ENCODE data around the gene PUM1. TPM values are rescaled to one million over a fixed set of nuclear protein-coding genes. Genes with fewer than 3 reads are reported as not detected.

PUM1 gene
- total and polyA plus RNA-seq, 2 of the 8 experiments (the other 6 are each of a cell fraction or from before 2014, with no cell fraction given), result 122 to 177 TPM

- H3K4ac ChIP-seq (replicated peaks; ENCODE audit: insufficient read length, low read depth, low read length), result no peak overlapping the region
- no peak overlapping the region for H3K56ac ChIP-seq (replicated peaks; ENCODE audit: insufficient read length, low read depth, low read length)
- H3K9ac ChIP-seq (replicated peaks in 1 of 4; ENCODE audit: extremely low read depth in 1 of 4, low read depth in 3 of 4, low read length in 3 of 4), result no peak overlapping the region
- no peak overlapping the region for H3K23ac ChIP-seq (ENCODE audit: insufficient read length)
- no peak overlapping the region for H2BK15ac ChIP-seq (ENCODE audit: low read length)
- H2BK12ac ChIP-seq (ENCODE audit: low read depth, low read length), result no peak overlapping the region
- H3K27me3 ChIP-seq (replicated peaks in 1 of 4; ENCODE audit: control insufficient read depth in 3 of 4, extremely low read depth in 1 of 4, insufficient read depth in 3 of 4, low read length in 3 of 4), result no peaks in the 10 kb centered on the region
- no peaks in the 10 kb centered on the region for H3K79me2 ChIP-seq (ENCODE audit: control insufficient read depth in 1 of 2, insufficient read depth in 2 of 2, low read length in 2 of 2)
- no peak overlapping the region for H4K91ac ChIP-seq (replicated peaks; ENCODE audit: insufficient read length, low read length)
- H2AK5ac ChIP-seq (ENCODE audit: low read depth, low read length), result no peak overlapping the region
- no peak overlapping the region for H2AFZ ChIP-seq (ENCODE audit: low read length)
- ChIA-PET CTCF (ENCODE audit: partially characterized antibody) (interaction anchor here (0.6 to 27.2 kb wide), 5 partner anchors 12 to 197 kb away, joined by 3 to 1519 read pairs (median 25); partner anchors contain the start of gene MATN1), POLR2A (ENCODE audit: partially characterized antibody) (interaction anchor here (3.0 kb wide), 1 partner anchor 12 kb away, joined by 16 read pairs; no protein-coding TSS in a partner anchor)
- H3K4me3 ChIP-seq (ENCODE audit: extremely low read depth in 1 of 4, insufficient read depth in 2 of 4, low read depth in 3 of 4, low read length in 4 of 4), result no peak overlapping the region
- H2BK5ac ChIP-seq (ENCODE audit: low read depth, low read length), result no peak overlapping the region
- no peak overlapping the region for H3K4me2 ChIP-seq (ENCODE audit: insufficient read depth in 1 of 2, low read depth in 2 of 2, low read length in 2 of 2)
- H3K9me3 ChIP-seq (ENCODE audit: insufficient read depth in 2 of 2, low read depth in 1 of 2, low read length in 1 of 2), result no peaks in the 10 kb centered on the region
- H4K20me1 ChIP-seq (replicated peaks in 1 of 2; ENCODE audit: control insufficient read depth in 1 of 2, insufficient read depth in 2 of 2, low read length in 2 of 2), result no peaks in the 10 kb centered on the region
- H3K79me1 ChIP-seq (ENCODE audit: low read depth, low read length), result no peaks in the 10 kb centered on the region
- H4K5ac ChIP-seq (ENCODE audit: insufficient read length, low read depth, low read length), result no peak overlapping the region
- no peak overlapping the region for H3K27ac ChIP-seq (ENCODE audit: low read depth, low read length)
- FAIRE-seq, result no peak
- H2BK120ac ChIP-seq (replicated peaks; ENCODE audit: low read depth, low read length), result no peak overlapping the region
- H4K8ac ChIP-seq (ENCODE audit: extremely low read depth, insufficient read depth, low read length), result no peak overlapping the region
- no peaks in the 10 kb centered on the region for H3K23me2 ChIP-seq (ENCODE audit: low read depth, low read length)
- DNase-seq (ENCODE audit: low read depth in 1 of 2, low spot score in 2 of 2), result no peak
- H3K18ac ChIP-seq (ENCODE audit: extremely low read depth, low read length), result no peak overlapping the region
- H3K14ac ChIP-seq (ENCODE audit: insufficient read length), result no peak overlapping the region
- no peak overlapping the region for H2BK20ac ChIP-seq (ENCODE audit: low read length)
- WGBS, 2 experiments (ENCODE audit: extremely low coverage in 1 of 2, insufficient coverage in 1 of 2, insufficient read length in 1 of 2, insufficient replicate concordance in 2 of 2, low coverage in 1 of 2, low lambda C conversion rate in 2 of 2, missing lambda C conversion rate in 1 of 2), result 99% methylated on average over 12 of the region's 12 CpGs; no CpG with 5 or more reads in 1 of the 2 experiments
- no peaks in the 10 kb centered on the region for H3K36me3 ChIP-seq (ENCODE audit: control insufficient read depth in 2 of 4, insufficient read depth in 4 of 4, low read length in 3 of 4)
- H3K4me1 ChIP-seq (replicated peaks in 1 of 4; ENCODE audit: control insufficient read depth in 3 of 4, insufficient read depth in 4 of 4, low read length in 3 of 4), result 0 out of 7 replicates have a peak, but pooled peaks cover 0 to 2% (median 0%) of the 10 kb centered on the region in 4 experiments
- no peak for TF ChIP-seq GABPA (IDR thresholded peaks at IDR 0.05; ENCODE audit: borderline replicate concordance, insufficient read depth, low read length)
- no peak for TF ChIP-seq JUN (IDR thresholded peaks at IDR 0.05; ENCODE audit: low read depth, low read length)
- TF ChIP-seq PHF8 (conservative IDR thresholded peaks at IDR 0.05; ENCODE audit: low read depth, low read length), result no peak
- no peak for TF ChIP-seq SP2 (IDR thresholded peaks at IDR 0.05; ENCODE audit: low read length)
- TF ChIP-seq CEBPB (IDR thresholded peaks at IDR 0.05; ENCODE audit: low read depth, low read length), result no peak
- TF ChIP-seq MAFK (IDR thresholded peaks at IDR 0.05; ENCODE audit: low read depth, low read length), result no peak
- no peak for TF ChIP-seq RNF2 (IDR thresholded peaks at IDR 0.05; ENCODE audit: borderline replicate concordance, low read depth, low read length, missing control alignments, poor library complexity, severe bottlenecking)
- TF ChIP-seq POLR2AphosphoS5 (IDR thresholded peaks at IDR 0.05; ENCODE audit: low read depth, low read length), result no peak
- TF ChIP-seq, protein P1, sequence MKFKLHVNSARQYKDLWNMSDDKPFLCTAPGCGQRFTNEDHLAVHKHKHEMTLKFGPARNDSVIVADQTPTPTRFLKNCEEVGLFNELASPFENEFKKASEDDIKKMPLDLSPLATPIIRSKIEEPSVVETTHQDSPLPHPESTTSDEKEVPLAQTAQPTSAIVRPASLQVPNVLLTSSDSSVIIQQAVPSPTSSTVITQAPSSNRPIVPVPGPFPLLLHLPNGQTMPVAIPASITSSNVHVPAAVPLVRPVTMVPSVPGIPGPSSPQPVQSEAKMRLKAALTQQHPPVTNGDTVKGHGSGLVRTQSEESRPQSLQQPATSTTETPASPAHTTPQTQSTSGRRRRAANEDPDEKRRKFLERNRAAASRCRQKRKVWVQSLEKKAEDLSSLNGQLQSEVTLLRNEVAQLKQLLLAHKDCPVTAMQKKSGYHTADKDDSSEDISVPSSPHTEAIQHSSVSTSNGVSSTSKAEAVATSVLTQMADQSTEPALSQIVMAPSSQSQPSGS (IDR thresholded peaks at IDR 0.05; ENCODE audit: low read length), result no peak
- no peak for TF ChIP-seq RXRA (IDR thresholded peaks at IDR 0.05; ENCODE audit: insufficient read depth, low read depth, low read length)
These were observed 149.2 kb downstream of the PUM1 start for GRCh38 chr1:30916296-30916695.

Data from H1 (cell line).